ENCODE data around the gene PTCD2. TPM values are rescaled to one million over a fixed set of nuclear protein-coding genes. Genes with fewer than 3 reads are reported as not detected.

Gene PTCD2
- total RNA-seq, 1 experiment from 2014 or later = 19.3 TPM

GRCh38 chr5:72291601-72292000 is 28.6 kb upstream of the PTCD2 start:
- POLR2A ChIA-PET = interaction anchor here (0.6 to 1.3 kb wide), 2 partner anchors 17 to 691 kb away, joined by 3 read pairs; no protein-coding TSS in a partner anchor
- Histone ChIP-seq H3K9me3 (ENCODE audit: control insufficient read depth in 1 of 2, insufficient read depth in 1 of 2, low read depth in 1 of 2, low read length in 2 of 2) (no peaks in the 10 kb centered on the region), H3K36me3 (ENCODE audit: control insufficient read depth in 1 of 2, insufficient read depth in 2 of 2, low read length in 2 of 2) (peaks cover 14 to 29% of the 10 kb centered on the region in 2 experiments; a peak in 3 of 4 replicates), H3K4me1 (ENCODE audit: control insufficient read depth in 1 of 2, insufficient read depth in 2 of 2, low read length in 2 of 2) (no peaks in the 10 kb centered on the region), H3K4me3 (replicated peaks in 1 of 2; ENCODE audit: low read depth in 1 of 2, low read length in 2 of 2) (no peak overlapping the region), H3K27ac (ENCODE audit: low read depth, low read length) (no peak overlapping the region), H3K4me2 (ENCODE audit: low read length) (no peak overlapping the region), H3K27me3 (ENCODE audit: insufficient read depth, low read length) (no peaks in the 10 kb centered on the region), H3K9ac (ENCODE audit: low read length) (no peak overlapping the region), H2AFZ (ENCODE audit: low read depth, low read length, poor library complexity, severe bottlenecking) (no peak overlapping the region), H3K9me2 (ENCODE audit: insufficient read depth) (no peaks in the 10 kb centered on the region), H3K79me2 (ENCODE audit: insufficient read depth, low read length) (peaks cover 50% of the 10 kb centered on the region), H4K20me1 (ENCODE audit: insufficient read depth) (0 out of 2 replicates have a peak, but pooled peaks cover 3% of the 10 kb centered on the region)
- no TSS peak for BruUV-seq (replicated peaks)
- no peak for TF ChIP-seq POLR2AphosphoS5 (IDR thresholded peaks at IDR 0.05; ENCODE audit: low read depth, low read length)
- TF ChIP-seq EGR1 (IDR thresholded peaks at IDR 0.05; ENCODE audit: low read depth) = no peak
- no peak for TF ChIP-seq EZH2 (IDR thresholded peaks at IDR 0.05)
- no peak for TF ChIP-seq REST (IDR thresholded peaks at IDR 0.05; ENCODE audit: low read depth)
- TF ChIP-seq SP1 (IDR thresholded peaks at IDR 0.05; ENCODE audit: low read depth) = no peak
- intact Hi-C loops (cut with micrococcal nuclease) = no loop called here
- DNase-seq (ENCODE audit: low read depth, low spot score) = no peak
- ATAC-seq = no peak
- RAD21 ChIA-PET (ENCODE audit: low non-redundant PET in 1 of 2, low total read pairs in 2 of 2, uncharacterized antibody in 2 of 2, unreplicated experiment in 2 of 2) = no interaction called here
- CTCF ChIA-PET = no interaction called here

GRCh38 chr5:72292411-72292810 is 27.8 kb upstream of the PTCD2 start:
- no peak overlapping the region for H2AFZ ChIP-seq (ENCODE audit: low read depth, low read length, poor library complexity, severe bottlenecking)
- H3K36me3 ChIP-seq (ENCODE audit: control insufficient read depth in 1 of 2, insufficient read depth in 2 of 2, low read length in 2 of 2) = peaks cover 14 to 30% of the 10 kb centered on the region in 2 experiments; a peak in 3 of 4 replicates
- no peak overlapping the region for H3K27ac ChIP-seq (ENCODE audit: low read depth, low read length)
- POLR2A ChIA-PET = interaction anchor here (1.3 kb wide), 1 partner anchor 16 kb away, joined by 3 read pairs; no protein-coding TSS in a partner anchor
- no peaks in the 10 kb centered on the region for H3K9me3 ChIP-seq (ENCODE audit: control insufficient read depth in 1 of 2, insufficient read depth in 1 of 2, low read depth in 1 of 2, low read length in 2 of 2)
- CTCF ChIA-PET = interaction anchor here (0.9 kb wide), 1 partner anchor 16 kb away, joined by 5 read pairs; no protein-coding TSS in a partner anchor
- no peaks in the 10 kb centered on the region for H3K9me2 ChIP-seq (ENCODE audit: insufficient read depth)
- H3K27me3 ChIP-seq (ENCODE audit: insufficient read depth, low read length) = no peaks in the 10 kb centered on the region
- RAD21 ChIA-PET (ENCODE audit: low non-redundant PET in 1 of 2, low total read pairs in 2 of 2, uncharacterized antibody in 2 of 2, unreplicated experiment in 2 of 2) = interaction anchor here in 1 of 2 experiments (0.6 kb wide), 1 partner anchor 139 kb away, joined by 4 read pairs; no protein-coding TSS in a partner anchor
- no peak overlapping the region for H3K4me3 ChIP-seq (replicated peaks in 1 of 2; ENCODE audit: low read depth in 1 of 2, low read length in 2 of 2)
- H3K9ac ChIP-seq (ENCODE audit: low read length) = no peak overlapping the region
- BruUV-seq (replicated peaks) = no TSS peak
- TF ChIP-seq RAD21 (IDR thresholded peaks at IDR 0.05; ENCODE audit: low read depth) = no peak
- DNase-seq (ENCODE audit: low read depth, low spot score) (no peak), ATAC-seq (no peak)
- H3K4me2 ChIP-seq (ENCODE audit: low read length) = no peak overlapping the region
- no peaks in the 10 kb centered on the region for H3K4me1 ChIP-seq (ENCODE audit: control insufficient read depth in 1 of 2, insufficient read depth in 2 of 2, low read length in 2 of 2)
- 0 out of 2 replicates have a peak, but pooled peaks cover 3% of the 10 kb centered on the region for H4K20me1 ChIP-seq (ENCODE audit: insufficient read depth)
- peaks cover 49% of the 10 kb centered on the region for H3K79me2 ChIP-seq (ENCODE audit: insufficient read depth, low read length)
- intact Hi-C loops (cut with micrococcal nuclease) = no loop called here

Data from HCT116 (cell line).